ENCODE results near the gene SETD9.
A peak's percentile ranks its signal among the peaks of the same experiment; 100 is the strongest.

SETD9 gene

DNA sequence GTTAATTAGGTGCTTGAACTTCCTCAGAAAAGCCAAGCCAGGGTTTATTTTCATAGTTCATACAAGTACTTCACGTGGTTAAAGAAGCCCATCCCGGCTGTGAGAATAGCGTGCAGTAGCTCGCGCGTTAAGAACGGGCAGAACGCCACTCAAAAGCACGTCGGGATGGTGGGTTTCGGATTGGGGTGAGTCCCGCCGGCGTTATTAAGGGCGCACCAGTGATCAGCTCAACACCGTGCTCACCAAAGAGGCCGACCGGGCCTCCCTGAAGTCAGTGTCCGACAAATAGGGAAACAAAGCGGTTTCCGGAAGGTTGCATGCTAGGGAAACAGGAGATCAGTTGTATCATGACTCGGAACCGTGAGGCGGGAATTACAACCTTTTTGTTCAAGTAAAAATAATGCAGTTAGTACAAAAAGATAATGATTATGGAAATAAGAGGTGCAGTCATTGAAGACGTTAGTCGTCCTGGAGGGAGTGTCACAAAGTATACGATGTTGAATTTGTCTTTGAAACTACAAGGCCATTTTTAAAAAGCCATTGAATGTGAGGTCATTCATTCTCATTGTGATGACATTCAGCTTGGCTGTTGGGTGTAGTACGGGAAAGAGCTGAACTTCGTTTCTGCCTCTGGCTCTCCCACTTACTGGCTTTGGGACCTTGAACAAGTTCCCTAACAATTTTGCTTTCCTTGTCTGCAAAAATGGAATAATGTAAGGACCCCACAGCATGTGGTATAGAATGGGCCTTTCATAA is 992 bp downstream of the SETD9 start:
- no peak for DNase-seq (ENCODE audit: low read depth)
- no peak for TF ChIP-seq CTCF (conservative IDR thresholded peaks at IDR 0.05; ENCODE audit: low read depth, low read length)
- peak overlapping the region; percentile 75 for H3K4me3 ChIP-seq (ENCODE audit: low read depth, low read length)

- DNase-seq (ENCODE audit: low read depth) = no peak
- H3K4me3 ChIP-seq (ENCODE audit: low read depth, low read length) = no peak overlapping the region
- TF ChIP-seq CTCF (conservative IDR thresholded peaks at IDR 0.05; ENCODE audit: low read depth, low read length) = no peak
Observed at GRCh38 chr5:56913766-56914165, 4.4 kb downstream of the SETD9 start.

GRCh38 chr5:56914678-56915077 is 5.3 kb downstream of the SETD9 start:
- no peak for DNase-seq (ENCODE audit: low read depth)

GRCh38 chr5:56917534-56917933 is 8.1 kb downstream of the SETD9 start:
- TF ChIP-seq CTCF (conservative IDR thresholded peaks at IDR 0.05; ENCODE audit: low read depth, low read length) = no peak
- H3K4me3 ChIP-seq (ENCODE audit: low read depth, low read length) = no peak overlapping the region
- DNase-seq (ENCODE audit: low read depth) = no peak

More at GRCh38 chr5:56914678-56915077, 5.3 kb downstream of the SETD9 start:
- no peak overlapping the region for H3K4me3 ChIP-seq (ENCODE audit: low read depth, low read length)
- no peak for TF ChIP-seq CTCF (conservative IDR thresholded peaks at IDR 0.05; ENCODE audit: low read depth, low read length)

GRCh38 chr5:56918054-56918453 is 8.7 kb downstream of the SETD9 start:
- H3K4me3 ChIP-seq (ENCODE audit: low read depth, low read length) = no peak overlapping the region
- TF ChIP-seq CTCF (conservative IDR thresholded peaks at IDR 0.05; ENCODE audit: low read depth, low read length) = no peak
- no peak for DNase-seq (ENCODE audit: low read depth)

- no peak overlapping the region for H3K4me3 ChIP-seq (ENCODE audit: low read depth, low read length)
- no peak for DNase-seq (ENCODE audit: low read depth)
- no peak for TF ChIP-seq CTCF (conservative IDR thresholded peaks at IDR 0.05; ENCODE audit: low read depth, low read length)
Observed at GRCh38 chr5:56919942-56920662, 10.7 kb downstream of the SETD9 start.
